CD4-positive, alpha-beta T cell treated with Interleukin-6 at 100 ng/mL for 8 hours (primary cell): ENCODE results near the gene HIF3A.
"Not testable (repeated sequence)": the region's sequence is repeated elsewhere in the genome, so short reads cannot be mapped to it uniquely, and the experiment has no call there.

Source experiments
- DNase-seq: peaks from one replicate; pipeline ENCODE4 v3.0.0-alpha.2; 2020; ENCODE audit warnings: mixed read lengths, low spot score

The HIF3A gene

GRCh38 chr19:46296722-46297461 is at the start of gene HIF3A:
TSS of gene HIF3A (plus strand) at chr19:46297042. CDS start at chr19:46297077, 35 bp downstream.
- no peak for DNase-seq

GRCh38 chr19:46250076-46250735 is 46.6 kb upstream of the HIF3A start:
- no peak for DNase-seq

GRCh38 chr19:46251416-46251815 is 45.4 kb upstream of the HIF3A start:
- no peak for DNase-seq

- DNase-seq = no peak
Observed at GRCh38 chr19:46254776-46255175, 42.1 kb upstream of the HIF3A start.

GRCh38 chr19:46256855-46257254 is 40.0 kb upstream of the HIF3A start:
- DNase-seq = no peak

GRCh38 chr19:46261501-46261900 is 35.3 kb upstream of the HIF3A start:
- not testable (repeated sequence) for DNase-seq

- DNase-seq = peak; percentile 45
Observed at GRCh38 chr19:46262684-46263296, 34.1 kb upstream of the HIF3A start.

- not testable (repeated sequence) for DNase-seq
Observed at GRCh38 chr19:46264801-46265200, 32.0 kb upstream of the HIF3A start.

GRCh38 chr19:46265217-46265828 is 31.5 kb upstream of the HIF3A start:
- DNase-seq = peak; percentile 68

GRCh38 chr19:46269101-46269500 is 27.7 kb upstream of the HIF3A start:
- no peak for DNase-seq

GRCh38 chr19:46270521-46271256 is 26.2 kb upstream of the HIF3A start:
- DNase-seq = no peak

- DNase-seq = no peak
Observed at GRCh38 chr19:46271481-46272197, 25.2 kb upstream of the HIF3A start.

GRCh38 chr19:46273931-46274330 is 22.9 kb upstream of the HIF3A start:
- not testable (repeated sequence) for DNase-seq

GRCh38 chr19:46279177-46279576 is 17.7 kb upstream of the HIF3A start:
- DNase-seq = no peak

GRCh38 chr19:46283771-46284170 is 13.1 kb upstream of the HIF3A start:
- DNase-seq = no peak

- no peak for DNase-seq
Observed at GRCh38 chr19:46284635-46285034, 12.2 kb upstream of the HIF3A start.

- DNase-seq = no peak
Observed at GRCh38 chr19:46287585-46287984, 9.3 kb upstream of the HIF3A start.

- DNase-seq = no peak
Observed at GRCh38 chr19:46288896-46289588, 7.8 kb upstream of the HIF3A start.

GRCh38 chr19:46289724-46290619 is 6.9 kb upstream of the HIF3A start:
- DNase-seq = no peak

GRCh38 chr19:46291829-46292228 is 5.0 kb upstream of the HIF3A start:
- no peak for DNase-seq
